ENCODE data around the gene ELL. TPM values are rescaled to one million over a fixed set of nuclear protein-coding genes. Genes with fewer than 3 reads are reported as not detected.

ELL gene
- total RNA-seq, 1 donor from 2014 or later = 7.6 TPM

GRCh38 chr19:18425515-18426415 is 96.1 kb downstream of the ELL start:
- H3K4me3 ChIP-seq (ENCODE audit: low read depth, low read length) = no peak overlapping the region
- DNase-seq (ENCODE audit: low read depth) = no peak
- TF ChIP-seq CTCF (conservative IDR thresholded peaks at IDR 0.05; ENCODE audit: low read depth, low read length) = no peak

GRCh38 chr19:18424890-18425514 is 96.9 kb downstream of the ELL start:
- no peak for DNase-seq (ENCODE audit: low read depth)
- H3K4me3 ChIP-seq (ENCODE audit: low read depth, low read length) = no peak overlapping the region
- no peak for TF ChIP-seq CTCF (conservative IDR thresholded peaks at IDR 0.05; ENCODE audit: low read depth, low read length)

- DNase-seq (ENCODE audit: low read depth) = no peak
- no peak for TF ChIP-seq CTCF (conservative IDR thresholded peaks at IDR 0.05; ENCODE audit: low read depth, low read length)
- H3K4me3 ChIP-seq (ENCODE audit: low read depth, low read length) = no peak overlapping the region
Measured at GRCh38 chr19:18424122-18424889, 97.6 kb downstream of the ELL start.

GRCh38 chr19:18423258-18424020 is 98.4 kb downstream of the ELL start:
- no peak overlapping the region for H3K4me3 ChIP-seq (ENCODE audit: low read depth, low read length)
- TF ChIP-seq CTCF (conservative IDR thresholded peaks at IDR 0.05; ENCODE audit: low read depth, low read length) = no peak
- no peak for DNase-seq (ENCODE audit: low read depth)

- no peak for TF ChIP-seq CTCF (conservative IDR thresholded peaks at IDR 0.05; ENCODE audit: low read depth, low read length)
- DNase-seq (ENCODE audit: low read depth) = no peak
- no peak overlapping the region for H3K4me3 ChIP-seq (ENCODE audit: low read depth, low read length)
Measured at GRCh38 chr19:18422530-18423191, 99.2 kb downstream of the ELL start.

Measured in epithelial cell of proximal tubule (primary cell).